Epithelial cell of proximal tubule (primary cell): Measurements from ENCODE around the gene UBAC1. TPM values are rescaled to one million over a fixed set of nuclear protein-coding genes. Genes with fewer than 3 reads are reported as not detected.
A peak's percentile ranks its signal among the peaks of the same experiment; 100 is the strongest.
"Not testable (repeated sequence)": the region's sequence is repeated elsewhere in the genome, so short reads cannot be mapped to it uniquely, and the experiment has no call there.

Source experiments
- DNase-seq: peaks from one replicate; pipeline ENCODE4 v3.0.0-alpha.2; 2011; ENCODE audit warnings: low read depth
- H3K4me3 ChIP-seq: 2 replicates; pipeline ENCODE4 v1.5.1; 2011; ENCODE audit warnings: low read depth, mild to moderate bottlenecking, low read length
- CTCF ChIP-seq: conservative IDR thresholded peaks from 2 replicates; pipeline ENCODE4 v1.5.1; 2012; ENCODE audit warnings: low read depth, mild to moderate bottlenecking, low read length
- total RNA-seq: library from RNA; depleted of rRNA; stranded (reverse); fragments of >200 nt; gene quantifications from 2 replicates; pipeline ENCODE4 v1.2.3, GENCODE V29; 2015

UBAC1 gene
- total RNA-seq, 1 donor from 2014 or later, result 40.9 TPM

- no peak for TF ChIP-seq CTCF
- no peak overlapping the region for H3K4me3 ChIP-seq
- peak; percentile 41 for DNase-seq
Measured at GRCh38 chr9:135951889-135952663, 9.1 kb downstream of the UBAC1 start.

DNA sequence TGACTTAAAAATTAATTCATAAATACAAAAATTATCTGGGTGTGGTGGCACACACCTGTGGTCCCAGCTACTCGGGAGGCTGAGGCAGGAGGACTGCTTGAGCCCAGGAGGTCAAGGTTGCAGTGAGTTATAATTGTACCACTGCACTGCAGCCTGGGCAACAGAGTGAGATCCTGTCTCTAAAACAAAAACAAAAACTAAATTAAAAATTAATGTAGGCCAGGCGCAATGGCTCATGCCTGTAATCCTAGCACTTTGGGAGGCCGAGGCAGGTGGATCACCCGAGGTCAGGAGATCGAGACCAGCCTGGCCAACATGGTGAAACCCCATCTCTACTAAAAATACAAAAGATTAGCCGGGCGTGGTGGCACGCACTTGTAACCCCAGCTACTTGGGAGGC, 9.9 kb downstream of the UBAC1 start:
- not testable (repeated sequence) for H3K4me3 ChIP-seq, DNase-seq

GRCh38 chr9:135950841-135951240, 10.3 kb downstream of the UBAC1 start:
- H3K4me3 ChIP-seq, DNase-seq: not testable (repeated sequence)

DNA sequence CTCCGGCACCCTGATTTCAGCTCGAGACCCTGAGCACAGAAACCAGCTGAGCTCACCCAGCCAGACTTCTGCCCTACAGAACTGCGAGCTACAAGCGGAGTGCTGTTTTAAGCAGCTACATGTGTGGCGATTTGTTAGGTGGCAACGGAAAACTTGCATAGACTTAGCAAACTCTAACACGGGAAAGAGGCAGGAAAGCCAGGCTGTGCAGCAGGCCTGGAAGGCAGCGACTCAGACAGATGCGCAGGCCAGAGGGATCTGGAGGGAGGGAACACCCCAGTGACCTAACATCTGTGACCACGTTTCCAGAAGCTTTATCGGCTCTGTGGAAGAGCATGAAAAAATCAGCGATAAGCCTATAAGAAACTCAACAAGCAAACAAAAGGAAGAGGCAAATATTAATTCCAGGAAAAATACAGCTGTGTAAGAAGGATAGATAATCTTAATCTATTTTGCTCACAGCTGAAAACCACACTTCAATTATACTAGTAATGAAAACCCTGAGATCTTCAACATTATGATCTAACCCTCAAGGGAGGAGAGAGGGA, 11.0 kb downstream of the UBAC1 start:
- H3K4me3 ChIP-seq, result no peak overlapping the region
- TF ChIP-seq CTCF, result no peak
- no peak for DNase-seq

- no peak overlapping the region for H3K4me3 ChIP-seq
- no peak for DNase-seq
- TF ChIP-seq CTCF, result no peak
Measured at GRCh38 chr9:135949501-135950134, 11.6 kb downstream of the UBAC1 start.

DNA sequence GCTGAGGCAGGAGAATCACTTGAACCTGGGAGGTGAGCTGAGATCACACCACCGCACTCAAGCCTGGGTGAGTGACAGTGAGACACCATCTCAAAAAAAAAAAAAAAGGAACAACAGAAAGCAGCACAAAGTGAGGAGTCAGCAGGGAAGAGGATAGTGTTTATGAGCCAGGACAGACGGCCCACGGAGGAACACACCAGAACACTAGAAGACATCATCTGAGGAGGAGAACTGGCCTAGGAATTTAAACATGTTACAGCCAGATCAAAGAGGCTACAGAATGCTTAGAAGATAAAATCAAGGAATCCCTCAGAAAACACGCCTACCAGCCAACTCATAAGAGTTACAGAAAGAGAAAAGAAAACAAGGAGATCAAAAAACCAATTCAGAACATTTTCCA, 12.2 kb downstream of the UBAC1 start:
- no peak overlapping the region for H3K4me3 ChIP-seq
- DNase-seq, result no peak
- TF ChIP-seq CTCF, result no peak

- H3K4me3 ChIP-seq, result no peak overlapping the region
- no peak for DNase-seq
- TF ChIP-seq CTCF, result no peak
Measured at GRCh38 chr9:135948446-135948845, 12.7 kb downstream of the UBAC1 start.

- DNase-seq, result no peak
- no peak for TF ChIP-seq CTCF
- no peak overlapping the region for H3K4me3 ChIP-seq
Measured at GRCh38 chr9:135947582-135947981, 13.6 kb downstream of the UBAC1 start.

GRCh38 chr9:135947105-135947504, 14.1 kb downstream of the UBAC1 start:
- not testable (repeated sequence) for H3K4me3 ChIP-seq, DNase-seq
